ENCODE results near the gene ZNF785.
A peak's percentile ranks its signal among the peaks of the same experiment; 100 is the strongest.
"Not testable (repeated sequence)": the region's sequence is repeated elsewhere in the genome, so short reads cannot be mapped to it uniquely, and the experiment has no call there.

The ZNF785 gene

DNA sequence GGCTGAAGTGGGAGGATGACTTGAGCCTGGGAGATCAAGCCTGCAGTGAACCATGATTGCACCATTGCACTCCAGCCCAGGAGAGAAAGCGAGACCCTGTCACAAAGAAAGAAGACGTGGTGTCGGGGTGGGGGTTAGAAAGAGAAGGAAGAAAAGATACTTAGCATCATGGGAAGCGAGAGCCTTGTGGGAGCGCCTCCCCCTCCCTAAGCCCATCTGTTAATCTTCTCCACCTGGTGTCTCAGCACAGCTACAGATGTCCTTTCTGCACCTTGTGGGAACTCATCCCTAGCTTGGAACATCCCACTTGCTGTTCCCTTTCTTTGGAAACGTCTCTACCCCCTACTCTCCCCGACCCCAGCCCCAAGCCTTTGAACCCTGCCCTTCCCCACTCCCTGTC, 20.0 kb downstream of the ZNF785 start:
- DNase-seq: no peak

- DNase-seq: no peak
Observed at GRCh38 chr16:30562021-30562420, 23.5 kb downstream of the ZNF785 start.

- DNase-seq: peak; percentile 52
Observed at GRCh38 chr16:30561089-30561816, 24.2 kb downstream of the ZNF785 start.

- DNase-seq: no peak
Observed at GRCh38 chr16:30559690-30560089, 25.8 kb downstream of the ZNF785 start.

GRCh38 chr16:30558789-30559377, 26.6 kb downstream of the ZNF785 start:
- DNase-seq: no peak

- peak; percentile 97 for DNase-seq
Observed at GRCh38 chr16:30557957-30558788, 27.3 kb downstream of the ZNF785 start, which contains the start of gene ZNF764. TSS of gene ZNF764 (minus strand) at chr16:30558374. CDS start at chr16:30558182, 192 bp downstream.

- no peak for DNase-seq
Observed at GRCh38 chr16:30557707-30557956, 27.9 kb downstream of the ZNF785 start.

DNA sequence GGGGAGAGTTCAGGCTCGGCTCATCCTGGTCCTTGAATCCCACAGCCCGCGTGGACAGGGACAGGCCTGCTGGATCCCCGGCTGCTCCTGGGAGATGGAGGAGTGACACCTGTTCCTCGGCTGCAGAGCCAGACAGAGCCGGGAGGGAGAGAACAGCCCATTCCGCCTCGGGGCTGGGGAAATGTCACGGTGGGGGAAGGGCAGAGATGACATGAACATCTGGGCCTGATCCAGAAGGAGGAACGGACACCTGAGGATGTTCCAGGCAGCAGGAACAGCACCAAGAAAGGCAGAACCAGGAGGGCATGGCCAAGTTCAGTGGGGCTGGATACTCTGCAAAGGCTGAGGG, 29.4 kb downstream of the ZNF785 start:
- no peak for DNase-seq

GRCh38 chr16:30555315-30556124, 30.0 kb downstream of the ZNF785 start:
- DNase-seq: no peak

- DNase-seq: no peak
Observed at GRCh38 chr16:30554557-30555314, 30.8 kb downstream of the ZNF785 start.

DNA sequence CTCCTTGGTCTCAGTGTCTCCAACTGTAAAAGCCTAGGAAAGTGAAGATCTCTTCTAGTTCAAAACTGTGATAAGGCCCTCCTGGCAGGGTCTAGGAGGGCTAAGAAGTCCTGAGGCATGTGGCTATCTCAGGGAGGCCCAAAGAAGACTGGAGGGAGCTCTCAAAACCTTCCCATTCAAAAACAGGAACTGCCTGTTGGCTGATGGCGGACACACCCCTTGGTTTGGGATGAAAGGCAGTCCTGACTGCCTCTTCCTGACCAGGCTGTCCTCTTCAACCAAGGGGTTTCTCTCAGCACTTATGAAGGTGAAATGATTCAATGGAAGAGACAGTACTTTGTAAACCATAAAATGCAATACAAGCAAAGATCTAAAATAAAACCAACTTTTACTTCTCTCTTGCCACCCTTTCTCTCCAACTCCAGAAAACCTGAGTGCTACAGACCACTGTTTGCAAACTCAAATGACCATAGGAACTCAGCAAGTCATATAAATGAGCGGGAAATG, 32.1 kb downstream of the ZNF785 start:
- DNase-seq: no peak

DNA sequence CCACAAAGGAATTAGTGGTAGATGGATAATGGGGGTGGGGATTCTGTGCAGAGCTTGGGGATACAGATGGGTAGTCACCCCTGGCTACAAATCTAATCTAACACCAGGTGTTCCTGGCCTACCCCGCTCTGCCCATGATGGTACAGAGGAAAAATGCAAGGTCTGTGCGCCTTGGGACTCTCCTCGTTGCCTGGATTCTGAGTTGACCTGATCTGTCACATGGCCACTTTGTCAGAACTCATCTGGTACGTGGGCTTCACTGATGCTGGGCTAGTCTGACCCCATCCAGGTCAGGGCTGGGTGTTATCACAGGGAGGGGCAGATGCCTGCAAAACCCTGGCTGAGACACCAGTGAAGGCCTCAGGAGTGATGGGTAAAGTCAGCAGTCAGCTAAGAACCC, 32.5 kb downstream of the ZNF785 start:
- DNase-seq: no peak

GRCh38 chr16:30551781-30552180, 33.7 kb downstream of the ZNF785 start:
- peak; percentile 80 for DNase-seq

DNA sequence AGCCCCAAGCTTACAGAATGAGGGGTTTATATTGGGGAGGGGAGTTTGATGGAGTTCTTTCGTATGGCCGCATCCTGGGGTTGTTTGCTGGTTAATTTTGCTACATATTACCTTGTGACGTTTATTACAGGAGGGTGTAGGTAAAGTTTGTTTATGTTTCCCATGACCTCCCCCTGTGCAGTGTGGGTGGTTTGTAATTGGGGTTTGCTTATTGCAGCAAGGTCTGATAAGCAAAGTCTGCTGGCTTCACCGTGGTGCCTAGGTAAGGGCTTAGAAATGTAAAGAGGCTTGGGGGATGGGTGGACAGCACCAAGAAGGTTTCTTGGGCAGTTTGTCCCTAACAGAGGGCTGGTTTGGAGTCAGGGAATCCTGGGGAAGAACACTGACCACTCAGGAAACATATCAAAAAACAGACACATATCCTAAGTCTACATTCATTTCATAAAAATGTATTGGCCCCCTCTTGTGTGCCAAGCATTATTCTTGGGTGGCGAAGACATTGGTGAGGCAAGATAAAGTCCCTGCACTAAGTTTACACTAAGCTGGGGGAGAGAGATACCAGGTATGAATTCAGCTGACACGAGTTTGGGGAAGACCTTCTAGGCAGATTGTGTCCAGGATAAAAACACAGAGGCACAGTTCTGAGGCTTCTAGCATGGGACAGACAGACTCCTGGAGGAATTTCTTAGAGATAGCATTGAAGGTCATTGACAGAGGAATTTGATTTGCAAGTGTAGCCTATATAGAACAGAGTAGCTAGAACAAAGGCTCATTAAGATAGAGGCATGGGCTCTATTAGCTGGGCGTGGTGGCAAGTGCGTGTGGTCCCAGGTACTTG, 36.9 kb downstream of the ZNF785 start:
- DNase-seq: no peak

GRCh38 chr16:30546115-30546514, 39.4 kb downstream of the ZNF785 start:
- no peak for DNase-seq

GRCh38 chr16:30543067-30543466, 42.4 kb downstream of the ZNF785 start:
- no peak for DNase-seq

DNA sequence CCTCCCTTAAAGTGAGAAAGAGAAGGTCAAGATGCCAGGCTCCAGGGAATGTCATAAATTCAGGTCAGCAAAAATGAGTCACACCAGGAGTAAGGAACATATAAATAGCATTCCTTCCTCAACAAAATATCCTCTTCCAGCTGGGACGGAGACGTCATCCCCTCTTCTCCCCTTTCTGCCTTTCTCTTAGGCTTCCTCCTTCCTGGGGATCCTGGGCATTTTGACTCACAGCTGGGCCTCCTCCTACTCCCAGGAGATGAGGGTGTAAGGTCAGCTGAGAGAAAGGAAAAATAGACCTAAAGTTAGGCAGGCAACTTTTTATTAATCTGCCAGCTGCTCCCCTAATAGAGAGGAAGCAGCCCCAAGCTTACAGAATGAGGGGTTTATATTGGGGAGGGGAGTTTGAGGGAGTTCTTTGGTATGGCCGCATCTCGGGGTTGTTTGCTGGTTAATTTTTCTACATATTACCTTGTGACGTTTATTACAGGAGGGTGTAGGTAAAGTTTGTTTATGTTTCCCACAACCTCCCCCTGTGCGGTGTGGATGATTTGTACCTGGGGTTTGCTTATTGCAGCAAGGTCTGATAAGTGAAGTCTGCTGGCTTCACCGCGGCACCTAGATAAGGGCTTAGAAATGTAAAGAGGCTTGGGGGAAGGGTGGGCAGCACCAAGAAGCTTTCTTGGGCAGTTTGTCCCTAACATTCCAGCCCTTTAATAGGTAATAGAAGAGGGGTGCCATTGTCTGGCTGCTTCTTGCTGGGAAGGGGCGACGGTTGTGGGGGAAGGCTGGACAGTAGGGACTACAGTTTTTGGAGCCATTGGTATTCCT, 43.8 kb downstream of the ZNF785 start:
- DNase-seq: no peak

GRCh38 chr16:30540916-30541464, 44.5 kb downstream of the ZNF785 start:
- DNase-seq: not testable (repeated sequence)

DNA sequence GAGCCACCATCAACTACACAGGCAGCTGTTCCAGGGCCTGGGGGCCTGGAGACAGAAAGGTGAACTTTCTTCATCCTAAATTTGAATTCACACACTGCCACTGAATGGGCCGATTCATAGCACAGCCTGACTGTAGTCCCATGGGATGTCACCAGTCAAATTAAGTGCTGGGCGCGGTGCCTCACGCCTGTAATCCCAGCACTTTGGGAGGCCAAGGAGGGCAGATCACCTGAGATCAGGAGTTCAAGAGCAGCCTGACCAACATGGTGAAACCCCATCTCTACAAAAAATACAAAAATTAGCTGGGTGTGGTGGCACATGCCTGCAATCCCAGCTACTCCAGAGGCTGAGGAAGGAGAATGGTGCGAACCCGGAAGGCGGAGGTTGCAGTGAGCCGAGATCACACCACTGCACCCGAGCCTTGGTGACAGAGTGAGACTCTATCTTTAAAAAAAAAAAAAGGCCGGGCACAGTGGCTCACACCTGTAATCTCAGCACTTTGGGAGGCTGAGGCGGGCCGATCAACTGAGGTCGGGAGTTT, 45.4 kb downstream of the ZNF785 start:
- DNase-seq: not testable (repeated sequence)
